Ramos (cell line): Measurements from ENCODE around the gene MAN2B1.
"Not testable (repeated sequence)": the region's sequence is repeated elsewhere in the genome, so short reads cannot be mapped to it uniquely, and the experiment has no call there.

Experiments
- in situ Hi-C: fragments of 300-500 bp; cut with MboI; formaldehyde crosslinking; loops from one replicate; pipeline ENCODE4 v1.14.3; 2022; ENCODE audit warnings: low sequenced_read_pairs; ENCODE audit not compliant: unreplicated experiment

Gene MAN2B1

DNA sequence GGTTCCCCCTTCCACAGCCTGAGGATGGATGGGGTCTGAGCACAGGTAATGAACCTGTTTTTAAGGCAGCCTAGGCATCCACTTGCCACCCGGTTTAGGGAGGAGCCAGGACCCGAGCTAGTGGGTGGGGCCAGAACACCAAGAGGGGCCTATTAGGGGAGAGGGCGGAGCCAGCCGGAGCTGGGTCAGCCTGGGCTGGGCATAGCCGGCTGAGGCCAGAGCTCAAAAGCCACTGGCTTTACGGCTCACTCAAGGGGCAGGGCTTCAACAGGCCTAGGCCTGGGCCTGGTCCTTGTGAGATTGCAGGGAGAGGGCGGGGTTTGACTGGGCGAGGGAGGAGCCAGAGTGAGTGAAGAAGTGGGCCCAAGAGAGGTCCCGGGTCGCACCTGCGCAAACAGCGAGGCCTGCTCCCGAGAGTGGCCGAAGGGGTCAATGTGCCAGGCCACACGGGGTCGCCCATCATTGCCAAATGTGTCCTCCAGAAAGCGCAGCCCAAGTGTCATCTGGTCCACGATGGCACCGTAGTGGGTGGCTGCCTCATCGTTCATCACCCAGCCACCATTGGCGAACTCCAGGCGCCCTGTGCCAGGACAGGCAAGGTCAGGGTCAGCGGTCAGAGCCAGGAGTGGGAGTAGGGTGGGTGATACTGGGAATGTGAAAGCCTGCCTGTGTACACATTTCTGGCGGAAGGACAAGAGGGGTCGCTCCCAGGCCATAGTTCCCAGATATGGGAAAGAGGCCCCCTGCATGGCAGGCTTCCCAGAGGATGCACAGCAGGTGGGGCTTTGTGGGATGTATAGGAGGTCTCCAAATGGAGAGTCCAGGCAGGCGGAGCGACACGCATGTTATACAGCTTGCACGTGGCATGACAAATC is 1.9 kb downstream of the MAN2B1 start:
- in situ Hi-C loops = no loop called here

DNA sequence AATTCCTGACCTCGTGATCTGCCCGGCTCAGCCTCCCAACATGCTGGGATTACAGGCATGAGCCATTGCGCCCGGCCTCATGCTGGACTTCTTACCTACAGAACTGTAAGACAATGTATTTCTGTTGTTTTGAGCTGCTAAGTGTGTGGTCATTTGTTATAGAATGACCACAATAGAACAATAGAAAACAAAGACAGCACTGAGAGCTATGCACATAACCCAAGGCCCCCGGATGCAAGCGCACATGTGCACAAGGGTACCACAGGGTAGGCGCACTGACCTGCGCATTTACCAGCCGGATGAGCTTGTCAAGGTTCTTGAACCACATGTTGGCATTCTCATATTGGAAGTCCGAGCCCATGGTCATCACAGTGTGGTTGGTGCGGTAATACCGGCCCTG is 5.6 kb downstream of the MAN2B1 start:
- in situ Hi-C loops = no loop called here

DNA sequence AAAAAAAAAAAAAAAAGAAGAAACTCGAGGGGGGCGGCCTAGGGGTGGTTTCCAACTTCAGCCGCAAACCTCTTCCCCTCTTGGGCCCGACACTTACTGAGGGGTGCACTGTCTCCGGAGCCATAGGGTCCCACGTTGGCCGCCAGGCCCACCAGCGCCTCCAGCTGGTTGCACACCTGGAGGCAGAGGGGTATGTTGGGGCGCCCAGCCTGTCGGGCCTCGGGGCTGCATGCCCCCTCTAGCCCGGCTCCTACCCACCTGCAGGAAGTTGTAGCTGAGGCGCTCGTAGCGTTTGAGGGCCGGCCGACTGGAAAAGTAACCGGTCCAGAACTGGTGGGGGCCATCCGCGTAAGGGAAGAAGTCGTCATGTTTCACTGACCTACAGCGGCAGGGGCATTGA is 8.6 kb downstream of the MAN2B1 start:
- in situ Hi-C loops = no loop called here

DNA sequence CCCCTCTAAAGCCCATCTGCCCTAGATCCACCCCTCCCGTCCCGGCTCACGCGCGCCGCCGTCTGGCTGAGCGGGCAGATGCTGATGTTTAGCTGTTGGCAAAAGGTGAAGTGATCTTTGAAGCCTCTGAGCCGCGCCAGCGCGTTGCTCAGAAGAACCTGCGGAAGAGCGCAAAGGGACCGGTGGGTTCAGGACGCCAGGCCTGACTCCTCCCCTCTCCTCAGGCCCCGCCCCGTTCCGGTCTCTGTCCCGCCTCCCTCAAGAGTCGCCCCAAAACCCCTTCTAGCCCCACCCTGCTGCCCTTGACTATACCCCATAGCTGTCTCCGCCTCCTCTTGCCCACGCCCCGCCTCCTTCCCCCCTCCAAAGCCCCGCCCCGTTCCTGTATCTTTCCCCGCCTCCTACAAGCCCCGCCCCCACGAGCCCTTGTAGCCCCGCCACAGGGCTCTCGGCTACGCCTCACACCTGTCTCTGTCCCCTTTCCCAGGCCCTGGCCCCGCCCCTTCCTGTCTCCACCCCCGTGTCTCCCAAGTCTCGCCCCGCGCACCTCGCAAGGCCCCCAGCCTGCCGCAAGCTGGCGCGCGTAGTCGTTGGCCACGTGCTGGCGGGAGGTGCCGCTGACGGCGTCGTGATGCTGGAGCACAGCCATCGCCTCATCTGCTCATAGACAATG is 9.5 kb downstream of the MAN2B1 start:
- in situ Hi-C loops = no loop called here

DNA sequence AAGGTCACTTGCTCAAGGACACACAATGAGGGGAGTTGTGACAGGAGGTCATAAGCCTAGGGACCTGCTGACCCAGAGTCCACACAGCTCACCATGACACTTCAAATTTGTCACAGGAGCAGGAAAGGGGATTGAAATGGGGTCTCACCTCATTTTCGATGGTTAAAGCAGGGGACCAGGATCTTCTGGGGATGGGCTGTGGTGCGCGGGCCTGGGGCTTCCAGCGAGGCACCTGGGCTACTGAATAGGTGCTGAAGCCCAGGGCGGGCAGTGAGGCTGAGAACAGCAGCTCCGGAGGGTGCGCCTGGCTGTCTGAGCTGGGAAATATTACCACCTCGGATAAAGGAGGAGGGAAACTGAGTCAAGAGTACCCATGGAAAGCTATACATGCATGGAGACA is 11.0 kb downstream of the MAN2B1 start:
- in situ Hi-C loops = no loop called here

DNA sequence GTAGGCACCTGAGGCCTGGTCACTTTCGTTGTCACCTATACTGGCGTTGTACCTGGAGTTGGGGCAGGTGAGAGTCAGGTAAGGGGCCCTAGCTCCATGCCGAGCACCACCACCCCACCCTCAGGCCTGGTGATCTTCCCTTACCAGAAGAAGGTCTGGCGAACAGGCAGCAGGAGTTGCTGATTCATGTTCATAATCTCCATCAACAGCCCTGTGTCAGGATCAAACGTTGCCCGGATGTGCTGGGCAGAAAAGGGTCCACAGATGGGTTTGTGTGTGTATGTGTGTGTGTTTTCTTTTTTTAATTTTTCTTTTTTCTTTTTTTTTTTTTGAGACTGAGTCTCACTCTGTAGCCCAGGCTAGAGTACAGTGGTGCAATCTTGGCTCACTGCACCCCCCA is 14.3 kb downstream of the MAN2B1 start:
- in situ Hi-C loops = no loop called here

DNA sequence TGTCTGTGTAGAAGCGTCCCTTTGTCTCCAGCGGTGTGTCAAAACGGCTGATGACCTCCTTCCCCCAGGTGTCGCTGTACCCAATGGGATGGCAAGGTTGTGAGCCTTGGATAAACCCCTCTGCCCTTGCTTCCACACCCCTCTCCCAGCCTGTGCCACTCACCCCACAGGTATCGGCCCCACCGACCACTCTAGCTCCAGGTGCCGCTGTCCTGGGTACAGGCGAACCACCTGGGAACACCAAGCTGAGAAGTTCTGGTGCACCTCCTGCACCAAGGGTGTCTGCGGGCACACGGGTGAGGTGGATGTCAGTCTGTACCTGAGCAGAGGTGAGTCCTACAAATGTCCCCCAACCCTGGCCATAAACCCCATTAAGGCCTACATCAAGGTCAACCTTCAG is 16.6 kb downstream of the MAN2B1 start:
- in situ Hi-C loops = no loop called here

DNA sequence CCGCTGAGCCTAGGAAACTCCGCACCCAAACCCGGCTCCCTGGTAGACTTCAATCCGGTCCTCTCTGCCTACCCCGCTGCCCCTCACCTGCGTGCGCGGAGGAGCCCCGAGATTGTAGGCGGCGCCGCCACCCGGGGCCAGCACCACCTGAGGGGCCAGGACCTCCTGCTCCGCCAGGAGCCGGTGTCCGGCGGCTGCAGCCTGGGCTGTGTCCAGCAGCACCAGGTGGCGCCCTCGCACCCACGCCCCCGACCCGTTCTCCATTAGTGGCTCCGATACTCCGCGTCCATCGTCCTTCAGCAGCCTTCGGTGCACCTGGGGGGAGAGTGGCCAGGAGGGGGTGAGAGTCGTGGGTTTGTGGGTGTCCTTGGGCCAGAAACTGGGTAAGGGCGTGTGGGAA is 18.5 kb downstream of the MAN2B1 start:
- in situ Hi-C loops = no loop called here

DNA sequence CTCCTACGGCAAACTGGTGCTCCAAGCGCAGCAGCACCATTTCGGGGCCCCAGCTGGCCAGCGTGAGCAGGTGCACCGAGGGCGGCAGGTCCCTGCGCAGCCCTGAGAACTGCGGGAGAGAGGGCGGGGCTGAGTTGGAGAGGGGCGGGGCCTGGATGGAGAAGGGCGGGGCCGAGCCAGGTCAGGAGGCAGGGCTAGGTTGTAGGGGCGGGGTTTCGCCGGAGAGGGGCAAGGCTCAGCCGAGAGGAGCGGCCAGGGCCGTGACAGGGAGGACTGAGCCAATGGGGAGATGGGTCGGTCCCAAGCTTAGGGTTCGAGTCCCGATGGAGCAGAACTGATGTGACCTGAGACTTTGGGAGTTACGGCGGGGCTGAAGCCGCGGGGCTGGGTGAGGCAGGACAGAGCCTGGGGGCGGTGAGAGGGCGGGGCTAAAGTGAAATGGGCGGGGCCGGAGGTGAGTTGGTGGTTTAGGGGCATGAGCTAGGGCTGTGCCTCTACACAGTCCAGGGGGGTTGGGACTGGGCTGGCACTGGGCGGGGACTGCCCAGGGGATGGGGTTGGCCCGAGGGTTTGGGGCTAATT is 19.0 kb downstream of the MAN2B1 start:
- in situ Hi-C loops = no loop called here

DNA sequence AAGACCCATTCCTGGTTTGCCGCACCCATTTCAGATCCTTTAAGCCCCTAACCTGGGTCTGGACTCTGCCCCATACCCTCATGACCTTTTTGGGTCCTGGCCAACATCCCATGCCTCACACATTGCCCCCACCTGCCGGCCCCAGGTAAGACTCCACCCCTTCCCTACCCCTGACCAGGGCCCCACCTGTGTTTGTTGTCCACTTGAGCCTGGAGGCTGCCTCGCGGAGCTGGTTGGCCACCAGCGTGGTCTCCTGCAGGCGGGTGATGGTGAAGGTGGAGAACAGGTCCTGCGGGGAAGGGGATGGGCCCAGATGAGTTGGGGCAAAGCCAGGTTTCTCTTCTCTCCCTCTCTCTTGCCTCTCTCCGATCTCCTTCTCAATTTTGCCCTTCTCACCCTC is 19.5 kb downstream of the MAN2B1 start:
- in situ Hi-C loops = no loop called here

DNA sequence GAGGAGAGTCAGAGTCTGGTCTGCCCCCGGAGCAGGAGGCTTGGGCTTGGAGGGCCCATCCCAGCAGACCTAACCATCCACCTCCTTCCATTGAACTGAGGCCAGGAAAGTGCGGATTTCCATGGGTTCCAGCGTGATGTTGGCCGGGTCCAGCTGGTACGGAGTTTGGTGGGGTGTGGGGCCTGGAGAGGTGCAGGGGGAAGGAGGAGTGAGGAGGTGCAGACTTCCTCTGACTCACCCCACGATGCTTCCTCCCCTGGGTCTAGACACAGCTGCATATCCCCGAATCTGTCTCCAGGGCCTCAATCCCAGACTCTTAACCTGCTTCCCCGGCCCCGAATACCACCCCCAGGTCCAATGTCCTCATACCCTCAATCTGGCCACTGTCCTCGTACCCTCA is 20.0 kb downstream of the MAN2B1 start:
- in situ Hi-C loops = no loop called here

DNA sequence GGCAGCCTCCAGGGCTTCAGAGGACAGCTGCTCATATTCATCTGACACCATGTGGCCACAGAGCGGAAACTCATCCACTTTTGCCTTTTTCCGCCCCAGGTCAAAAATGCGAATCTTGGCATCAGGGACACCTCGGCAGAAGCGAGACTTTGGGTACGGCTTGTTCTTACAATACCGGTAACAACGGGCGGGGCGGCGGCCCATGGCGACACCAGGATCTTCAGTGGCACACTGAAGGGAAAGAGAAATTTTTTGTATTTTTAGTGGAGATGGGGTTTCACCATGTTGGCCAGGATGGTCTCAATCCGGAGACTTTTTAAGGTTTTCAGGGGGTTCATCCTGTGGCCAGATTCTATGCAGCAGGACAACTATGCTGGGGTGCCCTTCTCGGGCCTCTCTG is 22.8 kb downstream of the MAN2B1 start:
- in situ Hi-C loops = not testable (repeated sequence)

DNA sequence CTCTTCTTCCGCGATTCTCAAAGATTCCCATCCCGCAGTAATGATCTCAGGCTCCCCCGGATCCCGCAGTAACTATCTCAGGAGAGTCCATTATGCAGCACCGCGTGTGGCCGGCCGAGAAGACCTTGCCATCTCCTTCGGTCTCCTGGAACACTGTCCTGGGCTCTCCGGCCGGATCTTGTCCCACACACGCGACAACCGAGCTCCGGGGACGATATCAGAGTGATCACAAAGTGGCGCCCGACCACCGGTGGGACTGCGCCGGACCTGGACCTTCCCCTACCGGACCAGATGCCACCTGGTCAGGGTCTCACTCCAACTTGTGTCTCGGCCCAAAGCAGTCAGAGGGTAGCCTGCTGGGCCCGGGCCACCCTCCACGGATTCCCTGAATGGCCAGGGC is 24.0 kb downstream of the MAN2B1 start:
- in situ Hi-C loops = no loop called here

DNA sequence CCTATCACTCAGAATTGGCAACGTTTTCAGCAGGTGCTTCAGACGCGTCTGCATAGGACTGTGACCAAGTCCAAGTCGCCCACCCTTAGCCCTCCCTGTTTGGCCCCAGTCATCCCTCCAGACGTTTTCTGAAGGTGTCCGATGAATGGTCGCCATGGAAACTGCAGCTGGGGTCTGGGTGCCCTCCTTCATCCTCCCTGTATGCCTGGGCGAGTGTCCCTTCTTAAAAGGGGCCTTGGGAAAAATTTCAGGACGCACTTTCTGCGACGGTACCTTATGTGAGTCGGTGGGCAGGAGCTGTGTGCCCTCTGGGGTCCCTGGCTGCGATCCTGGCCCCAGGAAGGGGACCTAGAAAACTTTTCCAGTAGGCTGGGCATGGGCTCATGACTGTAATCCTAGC is 25.1 kb downstream of the MAN2B1 start:
- in situ Hi-C loops = no loop called here

DNA sequence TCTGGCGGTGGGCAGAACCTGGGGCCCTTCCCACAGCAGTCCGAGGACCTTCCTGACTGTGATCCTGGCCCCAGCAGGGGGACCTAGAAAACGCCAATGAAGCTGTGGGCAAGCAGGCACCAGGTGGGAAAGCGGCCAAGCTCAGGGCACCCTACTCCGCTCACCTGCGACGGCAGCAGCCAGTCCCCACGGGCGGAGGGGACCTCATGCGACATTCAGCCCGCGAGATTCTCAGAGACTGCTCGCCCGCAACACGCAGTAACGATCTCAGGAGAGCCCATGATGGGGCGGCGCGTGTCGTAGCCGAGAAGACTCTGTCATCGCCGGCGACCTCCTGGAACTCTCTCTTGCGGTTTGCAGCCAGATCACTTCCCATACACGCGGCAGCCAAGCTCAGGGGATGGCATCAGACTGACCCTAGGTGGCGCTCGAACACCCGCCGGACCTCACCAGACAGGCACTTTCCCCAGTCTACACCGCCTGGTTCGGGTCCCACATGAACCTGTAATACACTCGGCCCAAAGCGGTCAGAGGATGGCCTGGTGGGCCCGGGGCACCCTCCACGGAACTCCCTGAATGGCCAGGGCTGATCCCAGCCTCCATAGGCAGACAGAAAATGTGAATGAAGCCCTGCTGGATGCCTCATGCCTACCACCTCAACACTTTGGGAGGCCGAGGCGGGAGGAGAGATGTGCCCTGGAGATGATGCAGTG is 26.5 kb downstream of the MAN2B1 start:
- in situ Hi-C loops = no loop called here

DNA sequence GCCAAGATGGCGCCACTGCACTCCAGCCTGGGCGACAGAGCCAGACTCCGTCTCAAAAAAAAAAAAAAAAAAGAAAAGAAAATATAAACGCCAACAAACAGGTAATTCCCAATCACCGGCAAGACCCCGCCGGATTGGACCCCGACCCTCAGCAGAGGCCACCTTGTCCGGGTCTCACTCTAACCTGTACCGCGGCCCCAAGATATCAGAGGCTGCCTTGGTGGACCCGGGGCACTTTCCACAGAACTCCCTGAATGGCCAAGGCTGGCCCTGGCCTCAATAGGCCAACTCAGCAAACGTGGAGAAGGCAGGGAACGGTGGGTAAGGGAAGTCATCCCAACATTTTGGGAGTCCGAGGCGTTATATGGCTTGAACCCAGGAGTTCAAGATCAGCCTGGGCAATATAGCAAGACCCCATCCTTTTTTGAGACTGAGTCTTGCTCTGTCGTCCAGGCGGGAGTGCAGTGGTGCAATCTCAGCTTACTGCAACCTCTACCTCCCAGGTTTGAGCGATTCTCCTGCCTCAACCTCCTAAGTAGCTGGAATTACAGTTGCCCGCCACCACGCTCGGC is 27.8 kb downstream of the MAN2B1 start:
- in situ Hi-C loops = no loop called here

DNA sequence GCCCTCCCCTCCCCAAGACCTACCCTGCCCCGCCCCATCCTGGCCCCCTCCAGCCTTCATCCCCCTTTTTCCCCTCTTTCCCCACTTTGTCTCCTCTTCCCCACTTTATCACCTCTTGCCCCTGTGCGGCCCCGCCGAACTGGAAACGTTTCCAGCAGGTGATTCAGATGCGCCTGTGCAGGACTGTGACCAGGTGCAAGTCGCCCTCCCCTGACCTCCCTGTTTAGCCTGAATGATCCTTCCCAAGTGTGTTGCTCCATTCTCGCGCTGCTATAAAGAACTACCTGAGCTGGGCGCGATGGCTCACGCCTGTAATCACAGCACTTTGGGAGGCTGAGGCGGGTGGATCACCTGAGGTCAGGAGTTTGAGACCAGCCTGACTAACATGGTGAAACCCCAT is 29.9 kb downstream of the MAN2B1 start:
- in situ Hi-C loops = no loop called here

DNA sequence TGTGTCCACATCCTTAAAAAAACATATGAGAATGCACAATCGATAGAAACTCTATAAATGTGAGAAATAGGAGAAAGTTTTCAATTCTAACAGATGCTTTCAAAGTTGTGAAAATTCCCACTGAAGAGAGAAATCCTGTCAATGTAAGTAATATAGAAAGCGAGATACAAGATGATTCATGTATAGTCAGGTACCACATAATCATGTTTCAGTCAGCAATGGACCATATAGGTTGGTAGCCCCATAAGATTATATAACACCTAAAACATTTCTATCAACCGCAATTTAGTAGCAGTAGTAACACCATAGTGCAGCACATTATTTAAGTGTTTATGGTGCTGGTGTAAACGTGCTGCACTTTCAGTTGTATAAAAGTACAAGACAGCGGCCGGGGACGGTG is 37.3 kb downstream of the MAN2B1 start:
- in situ Hi-C loops = no loop called here

DNA sequence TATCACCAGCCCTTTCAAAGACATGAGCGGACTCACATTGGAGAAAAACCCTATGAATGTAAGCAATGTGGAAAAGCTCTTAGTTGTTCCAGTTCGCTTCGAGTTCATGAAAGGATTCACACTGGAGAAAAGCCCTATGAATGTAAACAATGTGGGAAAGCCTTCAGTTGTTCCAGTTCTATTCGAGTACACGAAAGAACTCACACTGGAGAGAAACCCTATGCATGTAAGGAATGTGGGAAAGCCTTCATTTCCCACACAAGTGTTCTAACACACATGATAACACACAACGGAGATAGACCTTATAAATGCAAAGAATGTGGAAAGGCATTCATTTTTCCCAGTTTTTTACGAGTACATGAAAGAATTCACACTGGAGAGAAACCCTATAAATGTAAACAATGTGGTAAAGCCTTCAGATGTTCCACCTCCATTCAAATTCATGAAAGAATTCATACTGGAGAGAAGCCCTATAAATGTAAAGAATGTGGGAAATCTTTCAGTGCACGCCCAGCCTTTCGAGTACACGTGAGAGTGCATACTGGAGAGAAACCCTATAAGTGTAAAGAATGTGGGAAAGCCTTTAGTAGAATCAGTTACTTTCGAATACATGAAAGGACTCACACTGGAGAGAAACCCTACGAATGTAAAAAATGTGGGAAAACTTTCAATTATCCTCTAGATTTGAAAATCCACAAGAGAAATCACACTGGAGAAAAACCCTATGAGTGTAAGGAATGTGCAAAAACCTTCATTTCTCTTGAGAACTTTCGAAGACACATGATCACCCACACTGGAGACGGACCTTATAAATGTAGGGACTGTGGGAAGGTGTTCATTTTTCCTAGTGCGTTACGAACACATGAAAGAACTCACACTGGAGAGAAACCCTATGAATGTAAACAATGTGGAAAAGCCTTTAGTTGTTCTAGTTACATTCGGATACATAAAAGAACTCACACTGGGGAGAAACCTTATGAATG is 38.2 kb downstream of the MAN2B1 start:
- in situ Hi-C loops = no loop called here
